PC-9 (cell line): ENCODE data around the gene ABCA5.

Source experiments
- EZH2 ChIP-seq: fragments of 200-600 bp; sonication (generic); IDR thresholded peaks from 2 replicates; pipeline ENCODE4 v1.8.0; 2017; ENCODE audit warnings: antibody characterized with exemption, low read depth
- TF ChIP-seq, protein P1 (sequence below): fragments of 200-600 bp; sonication (generic); conservative IDR thresholded peaks from 2 replicates; pipeline ENCODE4 v1.6.1; 2017; ENCODE audit warnings: mixed run types, antibody characterized with exemption, mild to moderate bottlenecking, moderate library complexity

DNA sequence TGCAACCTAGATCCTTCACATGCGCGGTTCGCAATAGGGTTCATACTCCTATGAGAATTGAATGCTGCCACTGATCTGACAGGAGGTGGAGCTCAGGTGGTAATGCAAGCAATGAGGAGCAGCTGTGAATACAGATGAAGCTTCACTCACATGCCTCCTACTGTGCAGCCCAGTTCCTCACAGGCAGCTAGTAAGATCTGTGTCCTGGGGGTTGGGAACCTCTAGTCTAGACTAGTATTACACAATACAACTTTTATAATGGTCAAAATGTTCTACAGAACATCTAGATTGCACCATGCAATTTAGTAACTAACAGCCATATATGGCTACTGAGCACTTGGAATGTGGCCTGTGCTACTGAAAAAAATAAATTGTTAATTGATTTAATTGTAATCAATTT lies 26.7 kb downstream of the ABCA5 start:
- TF ChIP-seq, protein P1, sequence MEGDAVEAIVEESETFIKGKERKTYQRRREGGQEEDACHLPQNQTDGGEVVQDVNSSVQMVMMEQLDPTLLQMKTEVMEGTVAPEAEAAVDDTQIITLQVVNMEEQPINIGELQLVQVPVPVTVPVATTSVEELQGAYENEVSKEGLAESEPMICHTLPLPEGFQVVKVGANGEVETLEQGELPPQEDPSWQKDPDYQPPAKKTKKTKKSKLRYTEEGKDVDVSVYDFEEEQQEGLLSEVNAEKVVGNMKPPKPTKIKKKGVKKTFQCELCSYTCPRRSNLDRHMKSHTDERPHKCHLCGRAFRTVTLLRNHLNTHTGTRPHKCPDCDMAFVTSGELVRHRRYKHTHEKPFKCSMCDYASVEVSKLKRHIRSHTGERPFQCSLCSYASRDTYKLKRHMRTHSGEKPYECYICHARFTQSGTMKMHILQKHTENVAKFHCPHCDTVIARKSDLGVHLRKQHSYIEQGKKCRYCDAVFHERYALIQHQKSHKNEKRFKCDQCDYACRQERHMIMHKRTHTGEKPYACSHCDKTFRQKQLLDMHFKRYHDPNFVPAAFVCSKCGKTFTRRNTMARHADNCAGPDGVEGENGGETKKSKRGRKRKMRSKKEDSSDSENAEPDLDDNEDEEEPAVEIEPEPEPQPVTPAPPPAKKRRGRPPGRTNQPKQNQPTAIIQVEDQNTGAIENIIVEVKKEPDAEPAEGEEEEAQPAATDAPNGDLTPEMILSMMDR = no peak
- TF ChIP-seq EZH2 = no peak
